Left lung (tissue), 10 donors: Measurements from ENCODE around the gene P2RX4. TPM values are rescaled to one million over a fixed set of nuclear protein-coding genes. Genes with fewer than 3 reads are reported as not detected.
"Not testable (repeated sequence)": the region's sequence is repeated elsewhere in the genome, so short reads cannot be mapped to it uniquely, and the experiment has no call there.

Experiments
- ATAC-seq: fragments of 200-7000 bp; cut with Tn5 transposase; one replicate; pipeline ENCODE4 v1.9.1; 2020; ENCODE audit warnings: moderate library complexity
- DNase-seq, 4 donors: peaks; one replicate each; pipeline ENCODE4 v3.0.0-alpha.2; 2013 to 2020
- H3K27ac ChIP-seq, 2 donors: fragments of 200-600 bp; sonication (generic) in 1 of 2; one replicate each; pipeline versions ENCODE4 v1.5.0 to v1.8.0; 2020 to 2021
- H3K27me3 ChIP-seq, 2 donors: fragments of 200-600 bp; sonication (generic) in 1 of 2; one replicate each; pipeline versions ENCODE4 v1.5.0 to v1.8.0; 2020 to 2021
- H3K36me3 ChIP-seq, 2 donors: fragments of 200-600 bp; sonication (generic) in 1 of 2; one replicate each; pipeline versions ENCODE4 v1.5.0 to v1.8.0; 2020 to 2021
- H3K4me1 ChIP-seq, 2 donors: fragments of 200-600 bp; one replicate each; pipeline ENCODE4 v1.8.0; 2021
- H3K4me3 ChIP-seq, 2 donors: fragments of 200-600 bp; sonication (generic) in 1 of 2; one replicate each; pipeline versions ENCODE4 v1.5.0 to v1.8.0; 2020 to 2021; ENCODE audit warnings: mild to moderate bottlenecking in 1 of 2
- H3K9me3 ChIP-seq, 2 donors: fragments of 200-600 bp; sonication (generic) in 1 of 2; one replicate each; pipeline versions ENCODE4 v1.5.0 to v1.8.0; 2020 to 2021
- intact Hi-C, 2 donors: fragments of 100-400 bp; cut with DNase I; formaldehyde crosslinking; loops; one replicate each; pipeline versions ENCODE4 v1.11.2 to v1.14.2; 2022
- polyA plus RNA-seq, 6 donors: library from polyadenylated mRNA; unstranded; fragments of 120-200 nt; gene quantifications; one replicate each; pipeline ENCODE4 v1.2.1, GENCODE V29; 2013; ENCODE audit not compliant: insufficient read length in 6 of 6
- total RNA-seq, 2 donors: library from RNA; stranded (reverse); fragmentation: NEBNext Ultra II Directional; extraction: Animal tissue kit (Norgen Biotek cat#: 25700); gene quantifications; one replicate each; pipeline ENCODE4 v1.2.1, GENCODE V29; 2021
- TF ChIP-seq, protein P1 (sequence below), 2 donors: fragments of 200-600 bp; sonication (generic) in 1 of 2; IDR thresholded peaks; one replicate each; pipeline versions ENCODE4 v1.5.0 to v1.8.0; 2021; ENCODE audit warnings: antibody characterized with exemption in 2 of 2
- donor health status: DM: no; HTN: yes; CAD: no.
- donor health status: DM: no; HTN: no; CAD: no.

P2RX4 gene
- total and polyA plus RNA-seq, 8 donors, result 29.2 to 75.1 (median 31.2) TPM

DNA sequence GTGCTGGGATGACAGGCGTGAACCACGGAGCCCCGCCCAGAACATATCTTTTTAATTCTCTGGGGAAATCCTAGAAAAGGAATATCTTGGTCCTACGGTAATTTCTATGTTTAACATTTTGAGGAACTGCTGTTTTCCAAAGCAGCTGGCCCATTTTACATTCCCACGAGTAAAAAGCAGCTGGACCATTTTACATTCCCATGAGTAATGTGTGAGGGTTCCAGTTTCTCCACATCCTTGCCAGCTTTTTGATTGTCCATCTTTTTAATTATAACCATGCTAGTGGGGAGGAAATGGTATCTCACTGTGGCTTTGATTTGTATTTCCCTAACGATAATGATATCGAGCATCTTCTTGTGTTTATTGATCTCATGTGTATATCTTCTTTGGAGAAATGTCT, 4.4 kb upstream of the P2RX4 start:
- Histone ChIP-seq H3K9me3 (no peaks in the 10 kb centered on the region), H3K27ac (no peak overlapping the region), H3K4me1 (peaks cover under 1 to 1% of the 10 kb centered on the region in 2 donors), H3K36me3 (no peaks in the 10 kb centered on the region), H3K4me3 (no peak overlapping the region), H3K27me3 (no peaks in the 10 kb centered on the region)
- no peak for ATAC-seq
- intact Hi-C loops, result no loop called here
- TF ChIP-seq, protein P1, sequence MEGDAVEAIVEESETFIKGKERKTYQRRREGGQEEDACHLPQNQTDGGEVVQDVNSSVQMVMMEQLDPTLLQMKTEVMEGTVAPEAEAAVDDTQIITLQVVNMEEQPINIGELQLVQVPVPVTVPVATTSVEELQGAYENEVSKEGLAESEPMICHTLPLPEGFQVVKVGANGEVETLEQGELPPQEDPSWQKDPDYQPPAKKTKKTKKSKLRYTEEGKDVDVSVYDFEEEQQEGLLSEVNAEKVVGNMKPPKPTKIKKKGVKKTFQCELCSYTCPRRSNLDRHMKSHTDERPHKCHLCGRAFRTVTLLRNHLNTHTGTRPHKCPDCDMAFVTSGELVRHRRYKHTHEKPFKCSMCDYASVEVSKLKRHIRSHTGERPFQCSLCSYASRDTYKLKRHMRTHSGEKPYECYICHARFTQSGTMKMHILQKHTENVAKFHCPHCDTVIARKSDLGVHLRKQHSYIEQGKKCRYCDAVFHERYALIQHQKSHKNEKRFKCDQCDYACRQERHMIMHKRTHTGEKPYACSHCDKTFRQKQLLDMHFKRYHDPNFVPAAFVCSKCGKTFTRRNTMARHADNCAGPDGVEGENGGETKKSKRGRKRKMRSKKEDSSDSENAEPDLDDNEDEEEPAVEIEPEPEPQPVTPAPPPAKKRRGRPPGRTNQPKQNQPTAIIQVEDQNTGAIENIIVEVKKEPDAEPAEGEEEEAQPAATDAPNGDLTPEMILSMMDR (IDR thresholded peaks at IDR 0.05), result no peak
- DNase-seq, result no peak

DNA sequence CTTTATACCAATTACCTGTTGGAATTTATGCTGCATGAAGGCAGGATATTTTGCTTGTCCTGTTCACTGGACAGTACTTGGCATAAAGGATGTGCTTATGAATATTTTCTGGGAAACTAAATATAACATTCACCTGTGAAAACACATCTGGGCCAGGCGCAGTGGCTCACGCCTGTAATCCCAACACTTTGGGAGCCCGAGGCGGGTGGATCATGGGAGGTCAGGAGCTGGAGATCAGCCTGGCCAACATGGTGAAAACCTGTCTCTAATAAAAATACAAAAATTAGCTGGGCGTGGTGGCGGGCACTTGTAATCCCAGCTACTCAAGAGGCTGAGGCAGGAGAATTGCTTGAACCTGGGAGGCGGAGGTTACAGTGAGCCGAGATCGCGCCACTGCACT, 1.4 kb upstream of the P2RX4 start:
- H3K36me3 ChIP-seq, H3K27me3 ChIP-seq, intact Hi-C loops, H3K4me3 ChIP-seq, H3K9me3 ChIP-seq, ATAC-seq, H3K27ac ChIP-seq: not testable (repeated sequence)
- H3K4me1 ChIP-seq, result peaks cover 9 to 30% of the 10 kb centered on the region in 2 donors
- DNase-seq, result peak in 1 of 4 donors; percentile 57

DNA sequence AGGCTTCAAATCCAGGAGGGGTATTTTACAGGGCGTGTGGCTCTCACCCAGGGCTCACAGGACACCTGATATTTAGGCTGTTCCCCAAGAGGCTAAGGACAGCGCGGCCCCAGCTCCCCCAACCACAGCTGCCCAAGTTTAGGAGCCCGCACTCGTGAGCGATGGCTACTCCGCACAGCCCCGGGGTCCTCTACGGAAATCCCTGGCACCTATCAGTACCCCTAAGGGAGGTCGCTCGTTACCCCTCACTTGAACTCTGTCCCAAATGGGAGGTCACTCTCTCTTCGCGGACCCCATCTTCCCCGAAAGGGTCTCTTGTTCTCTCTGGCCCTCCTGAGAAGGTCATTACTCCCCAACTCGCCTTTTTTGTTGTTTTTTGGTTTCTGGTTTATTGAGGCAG, 708 bp upstream of the P2RX4 start:
- H3K4me3 ChIP-seq, result peak overlapping the region in 1 of 2 donors; percentile 74
- DNase-seq, result peak in 1 of 4 donors; percentile 68
- no peaks in the 10 kb centered on the region for H3K9me3 ChIP-seq
- H3K27me3 ChIP-seq, result no peaks in the 10 kb centered on the region
- TF ChIP-seq, protein P1 (IDR thresholded peaks at IDR 0.05), result no peak
- ATAC-seq, result no peak
- H3K4me1 ChIP-seq, result peaks cover 9 to 36% of the 10 kb centered on the region in 2 donors
- peak overlapping the region in 1 of 2 donors; percentile 94 for H3K27ac ChIP-seq
- intact Hi-C loops, result no loop called here
- peaks cover 0 to 5% of the 10 kb centered on the region in 2 donors for H3K36me3 ChIP-seq

DNA sequence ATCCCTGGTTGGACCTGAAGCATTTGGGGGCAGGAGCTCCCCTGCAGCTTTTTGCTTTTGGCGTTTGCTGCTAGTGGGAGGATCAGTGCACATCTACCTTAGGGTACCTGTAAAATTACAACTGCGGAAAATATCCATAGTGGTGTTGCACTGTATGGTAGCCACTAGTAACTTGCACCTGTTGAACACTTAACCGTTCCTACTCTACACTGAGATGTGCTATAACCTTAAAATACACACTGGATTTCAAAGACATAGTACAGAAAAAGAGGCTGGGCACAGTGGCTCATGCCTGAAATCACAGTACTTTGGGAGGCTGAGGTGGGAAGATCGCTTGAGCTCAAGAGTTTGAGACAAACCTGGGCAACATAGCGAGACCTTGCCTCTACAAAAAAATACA, 2.9 kb downstream of the P2RX4 start:
- peaks cover 0 to 18% of the 10 kb centered on the region in 2 donors for H3K36me3 ChIP-seq
- no peak for DNase-seq
- TF ChIP-seq, protein P1 (IDR thresholded peaks at IDR 0.05), result no peak
- ATAC-seq, result no peak
- intact Hi-C loops, result no loop called here
- H3K4me3 ChIP-seq, result peak overlapping the region in 1 of 2 donors; percentile 74
- peaks cover 16 to 57% of the 10 kb centered on the region in 2 donors for H3K4me1 ChIP-seq
- H3K27me3 ChIP-seq, result no peaks in the 10 kb centered on the region
- no peaks in the 10 kb centered on the region for H3K9me3 ChIP-seq
- peak overlapping the region in 1 of 2 donors; percentile 84 for H3K27ac ChIP-seq

DNA sequence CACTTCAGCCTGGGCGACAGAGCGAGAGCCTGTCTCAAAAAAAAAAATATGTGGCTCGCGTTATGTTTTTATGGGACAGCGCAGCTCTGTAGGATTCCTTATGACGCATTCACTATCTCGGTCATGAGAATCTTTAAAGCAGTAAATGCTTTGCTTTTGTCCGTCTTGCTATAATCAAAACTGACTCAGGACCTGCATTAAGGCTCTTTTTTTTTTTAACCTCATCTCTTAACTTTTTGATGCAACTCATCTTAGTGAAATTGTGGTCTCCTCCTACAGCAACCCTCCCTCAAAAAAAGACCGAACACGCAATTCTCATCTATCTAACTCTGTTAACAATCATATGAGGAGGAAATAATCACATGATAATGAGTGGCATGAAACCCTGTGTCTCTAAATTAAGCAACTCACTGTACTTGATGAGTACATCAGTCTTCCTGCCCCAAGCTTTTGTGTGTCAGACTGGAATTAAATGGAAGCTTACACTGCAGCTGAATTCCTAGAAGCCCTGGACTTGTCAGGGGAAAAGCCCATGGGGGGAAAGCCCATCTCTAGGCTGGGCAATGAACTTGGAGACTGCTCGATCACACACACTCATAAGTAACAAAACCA, 4.3 kb downstream of the P2RX4 start:
- Histone ChIP-seq H3K4me3 (peak overlapping the region in 1 of 2 donors; percentile 11), H3K4me1 (peaks cover 16 to 57% of the 10 kb centered on the region in 2 donors), H3K27me3 (no peaks in the 10 kb centered on the region), H3K36me3 (peaks cover 0 to 32% of the 10 kb centered on the region in 2 donors), H3K27ac (peak overlapping the region; percentile 70 to 84), H3K9me3 (no peaks in the 10 kb centered on the region)
- DNase-seq (no peak), ATAC-seq (peak; percentile 11)
- intact Hi-C loops, result no loop called here
- TF ChIP-seq, protein P1 (IDR thresholded peaks at IDR 0.05), result no peak
